ENCODE data around the gene RAB11FIP4.

The RAB11FIP4 gene

DNA sequence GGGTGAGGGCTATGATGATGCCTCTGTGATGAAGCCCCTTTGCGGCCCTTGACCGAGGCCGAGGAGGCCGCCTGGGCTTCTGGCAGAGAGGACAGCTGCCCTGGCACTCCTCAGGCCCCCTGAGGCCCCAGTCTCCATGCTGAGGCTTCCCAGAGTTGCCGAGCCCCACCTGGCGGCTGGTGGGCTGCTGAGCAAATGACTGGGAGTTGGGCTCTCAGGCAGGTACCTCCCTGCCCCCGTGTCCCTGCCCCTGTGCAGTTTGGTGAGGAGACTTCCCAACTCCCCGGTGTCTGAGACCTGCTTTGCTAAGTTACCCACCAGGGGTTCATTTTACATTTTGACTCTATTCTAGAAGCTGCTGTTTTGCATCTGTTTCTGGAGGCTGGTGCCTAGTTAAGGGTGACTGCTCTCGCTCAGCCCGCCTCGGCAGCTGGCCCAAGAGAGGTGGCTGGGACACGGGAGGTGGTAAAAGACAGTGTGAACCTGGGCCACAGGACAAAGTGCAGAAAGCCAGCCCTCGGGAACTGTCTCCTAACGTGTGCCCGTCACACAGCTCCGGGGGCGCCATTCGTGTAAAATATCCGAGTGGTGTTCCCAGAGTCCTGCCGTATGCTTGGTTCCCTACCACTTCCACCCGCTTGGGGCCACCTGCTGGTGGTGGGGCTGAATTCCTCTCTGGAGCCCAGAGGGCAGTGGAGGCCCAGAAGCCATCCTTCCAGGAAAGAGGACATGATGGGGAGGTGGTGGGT lies 134.5 kb downstream of the RAB11FIP4 start:
- DNase-seq (ENCODE audit: low read depth) = no peak
- TF ChIP-seq, protein P1, sequence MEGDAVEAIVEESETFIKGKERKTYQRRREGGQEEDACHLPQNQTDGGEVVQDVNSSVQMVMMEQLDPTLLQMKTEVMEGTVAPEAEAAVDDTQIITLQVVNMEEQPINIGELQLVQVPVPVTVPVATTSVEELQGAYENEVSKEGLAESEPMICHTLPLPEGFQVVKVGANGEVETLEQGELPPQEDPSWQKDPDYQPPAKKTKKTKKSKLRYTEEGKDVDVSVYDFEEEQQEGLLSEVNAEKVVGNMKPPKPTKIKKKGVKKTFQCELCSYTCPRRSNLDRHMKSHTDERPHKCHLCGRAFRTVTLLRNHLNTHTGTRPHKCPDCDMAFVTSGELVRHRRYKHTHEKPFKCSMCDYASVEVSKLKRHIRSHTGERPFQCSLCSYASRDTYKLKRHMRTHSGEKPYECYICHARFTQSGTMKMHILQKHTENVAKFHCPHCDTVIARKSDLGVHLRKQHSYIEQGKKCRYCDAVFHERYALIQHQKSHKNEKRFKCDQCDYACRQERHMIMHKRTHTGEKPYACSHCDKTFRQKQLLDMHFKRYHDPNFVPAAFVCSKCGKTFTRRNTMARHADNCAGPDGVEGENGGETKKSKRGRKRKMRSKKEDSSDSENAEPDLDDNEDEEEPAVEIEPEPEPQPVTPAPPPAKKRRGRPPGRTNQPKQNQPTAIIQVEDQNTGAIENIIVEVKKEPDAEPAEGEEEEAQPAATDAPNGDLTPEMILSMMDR (IDR thresholded peaks at IDR 0.05; ENCODE audit: insufficient read depth, low read depth, low read length, missing control alignments) = peak; percentile 40
- H3K4me3 ChIP-seq (ENCODE audit: low read length) = no peak overlapping the region

DNA sequence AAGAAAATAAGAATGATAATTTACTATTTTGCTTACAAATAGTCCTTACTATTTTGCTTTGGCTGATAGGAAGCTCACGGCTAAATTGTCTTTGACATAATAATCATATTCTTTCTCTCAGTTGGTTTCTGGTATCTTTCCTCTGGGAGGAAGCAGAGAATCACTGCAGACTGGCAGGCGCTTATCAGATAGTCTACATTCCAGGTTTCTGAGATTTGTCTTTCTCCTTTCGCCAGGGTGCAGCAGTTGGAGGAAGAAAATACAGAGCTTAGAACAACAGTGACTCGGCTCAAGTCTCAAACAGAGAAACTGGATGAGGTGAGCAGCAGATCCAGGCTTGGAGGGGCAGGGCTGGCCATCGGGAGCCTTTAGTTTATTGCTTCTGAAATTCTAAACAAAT lies 136.1 kb downstream of the RAB11FIP4 start:
- TF ChIP-seq, protein P1 (IDR thresholded peaks at IDR 0.05; ENCODE audit: insufficient read depth, low read depth, low read length, missing control alignments) = no peak
- no peak overlapping the region for H3K4me3 ChIP-seq (ENCODE audit: low read length)
- no peak for DNase-seq (ENCODE audit: low read depth)

DNA sequence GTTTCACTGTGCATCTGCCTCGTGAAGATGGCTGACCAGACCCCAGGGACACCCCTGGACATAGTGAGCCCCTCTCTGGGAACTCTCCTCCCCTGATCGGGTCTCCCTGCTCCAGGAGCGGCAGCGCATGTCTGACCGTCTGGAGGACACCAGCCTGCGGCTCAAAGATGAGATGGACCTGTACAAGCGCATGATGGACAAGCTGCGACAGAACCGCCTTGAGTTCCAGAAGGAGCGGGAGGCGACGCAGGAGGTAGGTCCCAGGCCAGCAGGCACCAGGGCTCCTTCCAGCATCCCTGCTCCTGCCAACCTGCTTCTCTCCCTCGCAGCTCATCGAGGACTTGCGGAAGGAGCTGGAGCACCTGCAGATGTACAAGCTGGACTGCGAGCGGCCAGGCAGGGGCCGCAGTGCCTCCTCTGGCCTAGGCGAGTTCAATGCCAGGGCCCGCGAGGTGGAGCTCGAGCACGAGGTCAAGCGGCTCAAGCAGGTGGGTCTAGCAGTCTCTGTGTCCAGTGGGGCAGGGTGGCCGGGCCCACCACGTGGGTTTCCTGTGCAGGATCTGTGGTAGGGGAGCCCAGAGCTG lies 136.9 kb downstream of the RAB11FIP4 start:
- TF ChIP-seq, protein P1 (IDR thresholded peaks at IDR 0.05; ENCODE audit: insufficient read depth, low read depth, low read length, missing control alignments) = no peak

DNA sequence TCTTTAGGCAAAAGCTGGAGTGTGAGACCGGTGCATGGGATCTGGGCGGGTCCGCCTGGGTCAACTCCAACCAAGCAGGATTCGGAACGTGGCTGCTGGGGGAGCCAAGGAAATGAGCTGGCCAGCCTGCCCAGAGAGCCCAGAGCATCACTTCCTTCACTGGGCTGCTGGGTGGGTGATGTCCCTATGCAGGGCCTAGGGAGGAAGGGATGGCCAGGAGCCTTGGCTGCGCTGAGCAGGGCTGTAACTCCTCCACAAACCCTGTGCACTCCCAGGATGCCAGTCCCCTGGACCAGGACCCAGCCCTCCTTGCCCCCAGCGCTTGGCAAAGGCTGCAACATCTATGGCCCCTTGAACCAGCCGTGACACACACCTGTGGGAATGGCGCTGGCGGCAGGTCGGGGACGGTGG lies 138.4 kb downstream of the RAB11FIP4 start:
- TF ChIP-seq, protein P1 (IDR thresholded peaks at IDR 0.05; ENCODE audit: insufficient read depth, low read depth, low read length, missing control alignments) = no peak
- H3K4me3 ChIP-seq (ENCODE audit: low read length) = no peak overlapping the region
- DNase-seq (ENCODE audit: low read depth) = no peak

More for the DNA sequence above, 136.9 kb downstream of the RAB11FIP4 start:
- no peak overlapping the region for H3K4me3 ChIP-seq (ENCODE audit: low read length)
- no peak for DNase-seq (ENCODE audit: low read depth)

DNA sequence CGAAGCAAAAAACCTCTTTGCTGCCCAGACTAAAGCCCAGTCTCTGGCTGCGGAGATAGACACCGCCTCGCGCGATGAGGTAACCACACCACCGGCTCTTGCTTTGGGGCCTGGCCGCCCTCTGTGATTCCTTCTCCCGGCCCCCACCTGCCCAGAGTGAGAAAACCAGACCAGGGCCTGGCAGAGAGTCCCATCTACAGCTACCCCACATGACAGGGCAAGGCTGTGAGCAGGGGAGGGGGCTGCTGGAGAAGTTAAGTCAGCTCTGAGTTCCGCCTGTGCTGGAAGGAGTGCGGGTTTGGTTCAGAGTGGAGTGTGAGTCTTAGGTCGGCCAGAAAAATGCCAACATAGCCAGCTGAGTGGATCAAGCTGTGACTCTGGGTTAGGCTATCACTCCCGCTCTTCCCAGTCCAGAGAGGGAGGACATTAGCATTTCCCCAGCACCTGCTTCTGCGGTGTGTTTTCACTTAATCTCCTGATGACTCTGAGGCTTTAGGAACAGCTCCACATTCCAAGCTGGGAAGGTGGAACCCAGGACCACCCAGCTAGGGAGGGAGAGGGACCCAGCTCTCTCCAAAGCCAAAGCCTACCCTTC lies 139.0 kb downstream of the RAB11FIP4 start:
- DNase-seq (ENCODE audit: low read depth) = no peak
- H3K4me3 ChIP-seq (ENCODE audit: low read length) = no peak overlapping the region
- TF ChIP-seq, protein P1 (IDR thresholded peaks at IDR 0.05; ENCODE audit: insufficient read depth, low read depth, low read length, missing control alignments) = no peak

DNA sequence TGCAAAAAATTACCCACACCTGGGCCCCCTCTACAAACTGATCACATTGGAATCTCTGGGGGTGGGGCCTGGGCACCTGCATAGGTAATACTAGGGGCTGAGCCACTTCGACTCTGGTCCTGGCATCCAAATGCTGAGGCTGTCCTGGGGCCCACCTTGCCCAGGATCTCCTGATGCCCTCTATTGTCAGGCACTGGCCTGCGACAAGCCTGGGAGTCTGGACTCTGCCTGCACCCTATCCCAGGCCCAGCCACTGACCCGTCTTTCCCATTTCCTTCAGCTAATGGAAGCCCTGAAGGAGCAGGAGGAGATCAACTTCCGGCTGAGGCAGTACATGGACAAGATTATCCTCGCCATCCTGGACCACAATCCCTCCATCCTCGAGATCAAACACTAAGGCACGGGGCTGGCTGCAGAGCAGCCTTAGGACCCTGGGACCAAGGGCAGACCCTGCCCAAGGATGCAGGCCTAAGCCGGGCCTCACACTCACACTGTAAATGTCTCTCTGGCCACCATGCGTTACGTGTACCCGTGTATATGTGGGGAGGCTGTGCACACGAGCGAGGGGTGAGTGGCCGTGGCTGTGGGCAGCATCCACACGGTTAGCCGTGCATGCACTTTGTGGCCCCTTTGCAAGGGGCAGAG lies 140.0 kb downstream of the RAB11FIP4 start:
- DNase-seq (ENCODE audit: low read depth) = no peak
- no peak overlapping the region for H3K4me3 ChIP-seq (ENCODE audit: low read length)
- TF ChIP-seq, protein P1 (IDR thresholded peaks at IDR 0.05; ENCODE audit: insufficient read depth, low read depth, low read length, missing control alignments) = no peak
